Keratinocyte (primary cell): ENCODE results near the gene EMILIN3. TPM values are rescaled to one million over a fixed set of nuclear protein-coding genes. Genes with fewer than 3 reads are reported as not detected.

ENCODE experiments used
- DNase-seq: peaks from one replicate; pipeline ENCODE4 v3.0.0-alpha.2; 2011; ENCODE audit warnings: low read depth, missing footprints, low spot score
- FAIRE-seq: peaks from 2 replicates; lab custom pipeline; 2011; peaks lifted over from hg19 to GRCh38; lab: Jason Lieb, UNC
- H2AFZ ChIP-seq: 2 replicates; pipeline ENCODE4 v1.6.0; 2012; ENCODE audit warnings: low read length, control low read depth, inconsistent platforms; ENCODE audit not compliant: control insufficient read depth
- H3K27ac ChIP-seq: 2 replicates; pipeline ENCODE4 v1.5.1; 2011; ENCODE audit warnings: low read length; ENCODE audit not compliant: control insufficient read depth, insufficient read depth
- H3K27me3 ChIP-seq: 3 replicates; pipeline ENCODE4 v1.6.0; 2011; ENCODE audit warnings: low read length; ENCODE audit not compliant: control insufficient read depth, insufficient read depth; ENCODE audit errors: extremely low read depth
- H3K36me3 ChIP-seq, 2 experiments: 2 replicates in 1 of 2; 3 replicates in 1 of 2; pipeline ENCODE4 v1.5.1; 2011; ENCODE audit warnings: low read length in 2 of 2, mild to moderate bottlenecking in 1 of 2; ENCODE audit not compliant: control insufficient read depth in 2 of 2, insufficient read depth in 2 of 2; ENCODE audit errors: extremely low read depth in 1 of 2
- H3K4me1 ChIP-seq: 3 replicates; pipeline ENCODE4 v1.5.1; 2011; ENCODE audit warnings: low read length; ENCODE audit not compliant: control insufficient read depth, insufficient read depth; ENCODE audit errors: extremely low read depth
- H3K4me2 ChIP-seq: 3 replicates; pipeline ENCODE4 v1.6.0; 2011; ENCODE audit warnings: low read depth, low read length; ENCODE audit not compliant: control insufficient read depth, insufficient read depth; ENCODE audit errors: extremely low read depth
- H3K4me3 ChIP-seq, 3 experiments: fragments of 200-600 bp in 1 of 3; sonication (generic) in 1 of 3; 2 replicates in 2 of 3; 3 replicates in 1 of 3; pipeline ENCODE4 v1.5.1; 2011 to 2016; ENCODE audit warnings: low read length in 3 of 3, mild to moderate bottlenecking in 3 of 3, control low read depth in 2 of 3, inconsistent platforms in 1 of 3, low read depth in 1 of 3, mixed read lengths in 1 of 3, mixed run types in 1 of 3, moderate library complexity in 1 of 3; ENCODE audit not compliant: control insufficient read depth in 2 of 3, insufficient read depth in 2 of 3; ENCODE audit errors: extremely low read depth in 1 of 3
- H3K79me2 ChIP-seq: 2 replicates; pipeline ENCODE4 v1.6.0; 2012; ENCODE audit warnings: low read length; ENCODE audit not compliant: control insufficient read depth, insufficient read depth
- H3K9ac ChIP-seq: 3 replicates; pipeline ENCODE4 v1.6.0; 2011; ENCODE audit warnings: low read length; ENCODE audit not compliant: control insufficient read depth, insufficient read depth; ENCODE audit errors: extremely low read depth
- H3K9me1 ChIP-seq: 3 replicates; pipeline ENCODE4 v1.6.0; 2011; ENCODE audit warnings: low read length; ENCODE audit not compliant: control insufficient read depth, insufficient read depth; ENCODE audit errors: extremely low read depth
- H3K9me3 ChIP-seq: 2 replicates; pipeline ENCODE4 v1.5.1; 2012; ENCODE audit warnings: low read depth, low read length; ENCODE audit not compliant: control insufficient read depth
- H4K20me1 ChIP-seq: 3 replicates; pipeline ENCODE4 v1.6.0; 2011; ENCODE audit warnings: low read length; ENCODE audit not compliant: control insufficient read depth, insufficient read depth; ENCODE audit errors: extremely low read depth
- CTCF ChIP-seq, 3 experiments: IDR thresholded peaks in 1 of 3; conservative IDR thresholded peaks in 1 of 3; optimal IDR thresholded peaks in 1 of 3; 2 replicates in 2 of 3; 3 replicates in 1 of 3; pipeline versions ENCODE3 to v1.5.1; 2011; ENCODE audit warnings: low read length in 3 of 3, mild to moderate bottlenecking in 3 of 3, moderate library complexity in 2 of 3, control low read depth in 1 of 3, inconsistent platforms in 1 of 3; ENCODE audit not compliant: insufficient read depth in 2 of 3; ENCODE audit errors: extremely low read depth in 1 of 3
- EZH2 ChIP-seq: IDR thresholded peaks from one replicate; pipeline ENCODE4 v1.6.1; 2012; ENCODE audit warnings: inconsistent platforms, mild to moderate bottlenecking, low read length, moderate library complexity
- dilution Hi-C: fragments of 300-500 bp; cut with MboI; formaldehyde crosslinking; loops from one replicate; pipeline ENCODE4 v1.7.0; 2020; ENCODE audit warnings: low sequenced_read_pairs; ENCODE audit not compliant: extremely low pct_ligation_motif_present
- polyA plus RNA-seq, 5 experiments: library from polyadenylated mRNA; depleted of rRNA in 3 of 5; stranded (reverse) in 3 of 5; stranded (forward) in 1 of 5; unstranded in 1 of 5; fragments of >200 nt; gene quantifications; 1 replicate in 1 of 5; 2 replicates in 3 of 5; 3 replicates in 1 of 5; pipeline versions ENCODE4 v1.2.1 to v1.2.3, GENCODE V29; 2011 to 2012; ENCODE audit warnings: missing spikeins in 2 of 5, low read depth in 1 of 5, low replicate concordance in 1 of 5

Gene EMILIN3
- polyA plus RNA-seq, 1 donor (not counting 4 experiments of a cell fraction or from before 2014, with no cell fraction given), result not detected

- H3K36me3 ChIP-seq, result no peaks in the 10 kb centered on the region
- FAIRE-seq, result no peak
- H3K27me3 ChIP-seq, result no peaks in the 10 kb centered on the region
- H3K9me3 ChIP-seq, result no peaks in the 10 kb centered on the region
- H3K27ac ChIP-seq, result no peak overlapping the region
- H3K9me1 ChIP-seq, result no peaks in the 10 kb centered on the region
- H3K9ac ChIP-seq, result no peak overlapping the region
- H2AFZ ChIP-seq, result no peak overlapping the region
- TF ChIP-seq EZH2 (no peak), CTCF (optimal IDR thresholded peaks at IDR 0.05 in 1 of 3, IDR thresholded peaks at IDR 0.05 in 1 of 3, conservative IDR thresholded peaks at IDR 0.05 in 1 of 3; ENCODE audit: extremely low read depth in 1 of 3, insufficient read depth in 2 of 3, low read length in 3 of 3) (no peak)
- H4K20me1 ChIP-seq, result no peaks in the 10 kb centered on the region
- H3K79me2 ChIP-seq, result no peaks in the 10 kb centered on the region
- dilution Hi-C loops, result no loop called here
- peaks cover 7% of the 10 kb centered on the region for H3K4me1 ChIP-seq
- no peak overlapping the region for H3K4me3 ChIP-seq
- no peak overlapping the region for H3K4me2 ChIP-seq
- DNase-seq, result no peak
Observed at GRCh38 chr20:41398408-41398807, 31.8 kb upstream of the EMILIN3 start.

- no peaks in the 10 kb centered on the region for H4K20me1 ChIP-seq
- H3K4me3 ChIP-seq, result no peak overlapping the region
- dilution Hi-C loops, result no loop called here
- no peak for FAIRE-seq
- H3K4me2 ChIP-seq, result no peak overlapping the region
- H3K36me3 ChIP-seq, result no peaks in the 10 kb centered on the region
- H3K27me3 ChIP-seq, result no peaks in the 10 kb centered on the region
- no peak overlapping the region for H3K9ac ChIP-seq
- H3K4me1 ChIP-seq, result peaks cover 20% of the 10 kb centered on the region
- TF ChIP-seq EZH2 (no peak), CTCF (optimal IDR thresholded peaks at IDR 0.05 in 1 of 3, IDR thresholded peaks at IDR 0.05 in 1 of 3, conservative IDR thresholded peaks at IDR 0.05 in 1 of 3; ENCODE audit: extremely low read depth in 1 of 3, insufficient read depth in 2 of 3, low read length in 3 of 3) (no peak)
- H3K27ac ChIP-seq, result no peak overlapping the region
- H3K9me1 ChIP-seq, result peaks cover 2% of the 10 kb centered on the region
- H2AFZ ChIP-seq, result no peak overlapping the region
- no peak for DNase-seq
- no peaks in the 10 kb centered on the region for H3K9me3 ChIP-seq
- H3K79me2 ChIP-seq, result no peaks in the 10 kb centered on the region
Observed at GRCh38 chr20:41395667-41396664, 29.3 kb upstream of the EMILIN3 start.
